ENCODE data around the gene PARVG.

The PARVG gene

GRCh38 chr22:44187652-44188230 is 7.0 kb downstream of the PARVG start:
- Histone ChIP-seq H3K27me3 (ENCODE audit: control insufficient read depth, insufficient read depth, low read length) (peaks cover 3% of the 10 kb centered on the region), H3K27ac (no peak overlapping the region), H3K79me2 (no peaks in the 10 kb centered on the region), H3K4me1 (no peaks in the 10 kb centered on the region), H3K9ac (no peak overlapping the region), H3K4me3 (ENCODE audit: low read depth, low read length) (no peak overlapping the region), H2AFZ (no peak overlapping the region), H3K4me2 (ENCODE audit: low read length) (no peak overlapping the region), H3K9me3 (ENCODE audit: control insufficient read depth, low read length) (no peaks in the 10 kb centered on the region), H3K36me3 (ENCODE audit: control insufficient read depth, insufficient read depth, low read length) (no peaks in the 10 kb centered on the region)
- no peak for TF ChIP-seq CTCF (IDR thresholded peaks at IDR 0.05)

- Histone ChIP-seq H3K4me1 (no peaks in the 10 kb centered on the region), H3K27me3 (ENCODE audit: control insufficient read depth, insufficient read depth, low read length) (no peaks in the 10 kb centered on the region), H2AFZ (no peak overlapping the region), H3K9me3 (ENCODE audit: control insufficient read depth, low read length) (no peaks in the 10 kb centered on the region), H3K4me2 (ENCODE audit: low read length) (no peak overlapping the region), H3K9ac (no peak overlapping the region), H3K4me3 (ENCODE audit: low read depth, low read length) (no peak overlapping the region), H3K27ac (no peak overlapping the region), H3K79me2 (no peaks in the 10 kb centered on the region), H3K36me3 (ENCODE audit: control insufficient read depth, insufficient read depth, low read length) (no peaks in the 10 kb centered on the region)
- TF ChIP-seq CTCF (IDR thresholded peaks at IDR 0.05) = no peak
Observed at GRCh38 chr22:44188316-44188715, 7.6 kb downstream of the PARVG start.

GRCh38 chr22:44188986-44189630 is 8.4 kb downstream of the PARVG start:
- Histone ChIP-seq H3K36me3 (ENCODE audit: control insufficient read depth, insufficient read depth, low read length) (no peaks in the 10 kb centered on the region), H3K27ac (no peak overlapping the region), H3K4me1 (no peaks in the 10 kb centered on the region), H3K27me3 (ENCODE audit: control insufficient read depth, insufficient read depth, low read length) (no peaks in the 10 kb centered on the region), H3K9ac (no peak overlapping the region), H3K4me2 (ENCODE audit: low read length) (no peak overlapping the region), H3K9me3 (ENCODE audit: control insufficient read depth, low read length) (no peaks in the 10 kb centered on the region), H3K79me2 (no peaks in the 10 kb centered on the region), H3K4me3 (ENCODE audit: low read depth, low read length) (no peak overlapping the region), H2AFZ (no peak overlapping the region)
- TF ChIP-seq CTCF (IDR thresholded peaks at IDR 0.05) = no peak

- TF ChIP-seq CTCF (IDR thresholded peaks at IDR 0.05) = no peak
- H3K4me2 ChIP-seq (ENCODE audit: low read length) = no peak overlapping the region
- no peaks in the 10 kb centered on the region for H3K9me3 ChIP-seq (ENCODE audit: control insufficient read depth, low read length)
- H3K27me3 ChIP-seq (ENCODE audit: control insufficient read depth, insufficient read depth, low read length) = no peaks in the 10 kb centered on the region
- no peaks in the 10 kb centered on the region for H3K4me1 ChIP-seq
- H3K79me2 ChIP-seq = no peaks in the 10 kb centered on the region
- H3K4me3 ChIP-seq (ENCODE audit: low read depth, low read length) = no peak overlapping the region
- no peak overlapping the region for H3K27ac ChIP-seq
- no peak overlapping the region for H2AFZ ChIP-seq
- no peak overlapping the region for H3K9ac ChIP-seq
- no peaks in the 10 kb centered on the region for H3K36me3 ChIP-seq (ENCODE audit: control insufficient read depth, insufficient read depth, low read length)
Observed at GRCh38 chr22:44190381-44190976, 9.8 kb downstream of the PARVG start.

Data from parathyroid adenoma (tissue), 2 donors.